Measurements from ENCODE around the gene TMEM208. TPM values are rescaled to one million over a fixed set of nuclear protein-coding genes. Genes with fewer than 3 reads are reported as not detected.

TMEM208 gene
- polyA plus RNA-seq (ENCODE audit: insufficient read length): 35.2 TPM
- long read RNA-seq, donor 1, transcript TMEM208-201 (6 exons, 793 nt): major isoform, 27 of 35 reads
- long read RNA-seq, donor 1, partial matches to known transcripts: 5 of 35 reads
- long read RNA-seq, donor 1, other reads (novel, unspliced or antisense): 0 of 35 reads
- long read RNA-seq, donor 2, transcript TMEM208-201 (6 exons, 793 nt): major isoform, 32 of 43 reads
- long read RNA-seq, donor 2, partial matches to known transcripts: 6 of 43 reads
- long read RNA-seq, donor 2, other reads (novel, unspliced or antisense): 0 of 43 reads
- long read RNA-seq, donor 3, transcript TMEM208-201 (6 exons, 793 nt): major isoform, 28 of 35 reads
- long read RNA-seq, donor 3, partial matches to known transcripts: 5 of 35 reads
- long read RNA-seq, donor 3, other reads (novel, unspliced or antisense): 0 of 35 reads
- long read RNA-seq, donor 4, partial matches to known transcripts: 0 of 3 reads
- long read RNA-seq, donor 4, other reads (novel, unspliced or antisense): 0 of 3 reads
- long read RNA-seq, donor 5, transcript TMEM208-203 (6 exons, 775 nt): minor isoform, 6 of 98 reads
- long read RNA-seq, donor 5, transcript TMEM208-201 (6 exons, 793 nt): major isoform, 77 of 98 reads
- long read RNA-seq, donor 5, partial matches to known transcripts: 11 of 98 reads
- long read RNA-seq, donor 5, other reads (novel, unspliced or antisense): 0 of 98 reads
- long read RNA-seq, donor 6, transcript TMEM208-201 (6 exons, 793 nt): major isoform, 33 of 45 reads
- long read RNA-seq, donor 6, partial matches to known transcripts: 10 of 45 reads
- long read RNA-seq, donor 6, other reads (novel, unspliced or antisense): 0 of 45 reads
- long read RNA-seq, donor 7, transcript TMEM208-201 (6 exons, 793 nt): major isoform, 40 of 44 reads
- long read RNA-seq, donor 7, partial matches to known transcripts: 0 of 44 reads
- long read RNA-seq, donor 7, other reads (novel, unspliced or antisense): 0 of 44 reads
- long read RNA-seq, donor 8, transcript TMEM208-201 (6 exons, 793 nt): major isoform, 20 of 23 reads
- long read RNA-seq, donor 8, partial matches to known transcripts: 0 of 23 reads
- long read RNA-seq, donor 8, other reads (novel, unspliced or antisense): 0 of 23 reads

GRCh38 chr16:67226804-67227566 is at the start of gene TMEM208:
Gene TMEM208 (plus strand): TSS chr16:67227130. CDS start chr16:67227219, 89 bp downstream.
- peak; percentile 99 for DNase-seq

GRCh38 chr16:67177743-67178699 is 48.9 kb upstream of the TMEM208 start:
- no peak for DNase-seq

- no peak for DNase-seq
Observed at GRCh38 chr16:67179421-67180080, 47.4 kb upstream of the TMEM208 start.

GRCh38 chr16:67180166-67180565 is 46.8 kb upstream of the TMEM208 start:
- no peak for DNase-seq

GRCh38 chr16:67181346-67181745 is 45.6 kb upstream of the TMEM208 start:
- DNase-seq: no peak

GRCh38 chr16:67182288-67182687 is 44.6 kb upstream of the TMEM208 start:
- DNase-seq: no peak

GRCh38 chr16:67183284-67183626 is 43.7 kb upstream of the TMEM208 start:
- no peak for DNase-seq

GRCh38 chr16:67183627-67184452 is 43.1 kb upstream of the TMEM208 start, which contains the start of gene MATCAP1:
Gene MATCAP1 (minus strand): TSS chr16:67183963. CDS start chr16:67180610, 3,353 bp downstream.
- peak; percentile 95 for DNase-seq

GRCh38 chr16:67184453-67184994 is 42.4 kb upstream of the TMEM208 start:
- no peak for DNase-seq

GRCh38 chr16:67184995-67185650 is 41.8 kb upstream of the TMEM208 start:
- peak; percentile 89 for DNase-seq

- DNase-seq: no peak
Observed at GRCh38 chr16:67185651-67186134, 41.2 kb upstream of the TMEM208 start.

- no peak for DNase-seq
Observed at GRCh38 chr16:67186550-67186950, 40.4 kb upstream of the TMEM208 start.

- DNase-seq: no peak
Observed at GRCh38 chr16:67187175-67187890, 39.6 kb upstream of the TMEM208 start.

- no peak for DNase-seq
Observed at GRCh38 chr16:67188323-67188722, 38.6 kb upstream of the TMEM208 start.

- no peak for DNase-seq
Observed at GRCh38 chr16:67188798-67189197, 38.1 kb upstream of the TMEM208 start.

GRCh38 chr16:67190041-67190440 is 36.9 kb upstream of the TMEM208 start, which contains the start of gene EXOC3L1:
Gene EXOC3L1 (minus strand): TSS chr16:67190136. CDS start chr16:67189676, 460 bp downstream.
- DNase-seq: no peak

Data from left kidney (tissue), 8 donors.